SK-N-SH (cell line): ENCODE results near the gene DGKD. TPM values are rescaled to one million over a fixed set of nuclear protein-coding genes. Genes with fewer than 3 reads are reported as not detected.

Experiments used
- CTCF ChIA-PET: fragments of 300-600, 350-600 bp; formaldehyde crosslinking; extraction: SDS; loops from one replicate; lab custom pipeline; 2021; lab: Yijun Ruan, JAX
- POLR2A ChIA-PET: fragments of 350-600 bp; sonication (Branson Sonifier 250); formaldehyde crosslinking; extraction: SDS; loops from one replicate; lab custom pipeline; 2020; ENCODE audit warnings: antibody characterized with exemption, inconsistent platforms; lab: Yijun Ruan, JAX
- DNase-seq: peaks from one replicate; pipeline ENCODE4 v3.0.0; 2012
- H2AFZ ChIP-seq: fragments of 200-600 bp; sonication (generic); 2 replicates; pipeline ENCODE4 v1.8.1; 2016; ENCODE audit warnings: antibody characterized with exemption, mild to moderate bottlenecking, low read depth
- H3F3A ChIP-seq: fragments of 200-600 bp; sonication (generic); replicated peaks from 2 replicates; pipeline ENCODE3; 2016; ENCODE audit warnings: antibody characterized with exemption, mild to moderate bottlenecking; ENCODE audit not compliant: insufficient read depth
- H3K27ac ChIP-seq, 2 experiments: fragments of 200-500 bp in 1 of 2; fragments of 200-600 bp in 1 of 2; sonication (Bioruptor generic) in 1 of 2; sonication (generic), shearing (Covaris generic) in 1 of 2; 2 replicates each; pipeline versions ENCODE4 v1.5.1 to v1.6.1; 2014 to 2016; ENCODE audit warnings: low read depth in 2 of 2, inconsistent platforms in 1 of 2, low read length in 1 of 2, mild to moderate bottlenecking in 1 of 2, mixed read lengths in 1 of 2
- H3K27me3 ChIP-seq: fragments of 200-600 bp; sonication (generic), shearing (Covaris generic); 2 replicates; pipeline ENCODE4 v1.6.1; 2016; ENCODE audit warnings: mixed run types; ENCODE audit not compliant: insufficient read depth
- H3K36me3 ChIP-seq, 2 experiments: fragments of 200-500 bp in 1 of 2; fragments of 200-600 bp in 1 of 2; sonication (Bioruptor generic) in 1 of 2; sonication (generic) in 1 of 2; replicated peaks in 1 of 2; 2 replicates each; pipeline versions ENCODE3 to v1.5.1; 2014 to 2016; ENCODE audit warnings: low read length in 1 of 2, mild to moderate bottlenecking in 1 of 2; ENCODE audit not compliant: insufficient read depth in 2 of 2, control insufficient read depth in 1 of 2
- H3K4me1 ChIP-seq, 2 experiments: fragments of 200-500 bp in 1 of 2; fragments of 200-600 bp in 1 of 2; sonication (Bioruptor generic) in 1 of 2; sonication (generic), shearing (Covaris generic) in 1 of 2; 2 replicates each; pipeline versions ENCODE4 v1.5.1 to v1.6.1; 2014 to 2016; ENCODE audit warnings: low read depth in 1 of 2, low read length in 1 of 2, mixed run types in 1 of 2; ENCODE audit not compliant: insufficient read depth in 2 of 2, control insufficient read depth in 1 of 2
- H3K4me2 ChIP-seq: fragments of 200-600 bp; sonication (generic), shearing (Covaris generic); 2 replicates; pipeline ENCODE4 v1.6.1; 2017; ENCODE audit warnings: mixed run types
- H3K4me3 ChIP-seq, 2 experiments: fragments of 200-500 bp in 1 of 2; fragments of 200-600 bp in 1 of 2; sonication (Bioruptor generic) in 1 of 2; sonication (generic), shearing (Covaris generic) in 1 of 2; 2 replicates each; pipeline versions ENCODE4 v1.5.1 to v1.8.1; 2014 to 2016; ENCODE audit warnings: low read depth in 2 of 2, inconsistent platforms in 1 of 2, low read length in 1 of 2, mild to moderate bottlenecking in 1 of 2, mixed read lengths in 1 of 2, moderate library complexity in 1 of 2
- H3K79me2 ChIP-seq: fragments of 200-600 bp; sonication (generic); 2 replicates; pipeline ENCODE4 v1.8.1; 2017; ENCODE audit warnings: mild to moderate bottlenecking; ENCODE audit not compliant: insufficient read depth
- H3K9ac ChIP-seq: fragments of 200-600 bp; sonication (generic); 2 replicates; pipeline ENCODE4 v1.6.1; 2017; ENCODE audit warnings: mixed run types
- H3K9me2 ChIP-seq: fragments of 200-600 bp; sonication (generic); 2 replicates; pipeline ENCODE4 v1.6.1; 2017; ENCODE audit warnings: mixed run types
- H3K9me3 ChIP-seq: fragments of 200-600 bp; sonication (generic); 2 replicates; pipeline ENCODE4 v1.6.1; 2017; ENCODE audit warnings: mixed run types, mild to moderate bottlenecking, moderate library complexity
- H4K20me1 ChIP-seq: fragments of 200-600 bp; sonication (generic); 2 replicates; pipeline ENCODE4 v1.6.1; 2017; ENCODE audit warnings: mild to moderate bottlenecking, mixed run types; ENCODE audit not compliant: insufficient read depth
- CHD2 ChIP-seq: fragments of 150-350 bp; IDR thresholded peaks from 2 replicates; pipeline ENCODE4 v1.6.1; 2018; ENCODE audit warnings: low read length; ENCODE audit not compliant: partially characterized antibody
- EP300 ChIP-seq, 2 experiments: IDR thresholded peaks; 2 replicates each; pipeline versions ENCODE4 v1.4.0 to v1.6.1; 2012; ENCODE audit warnings: borderline replicate concordance in 1 of 2, low read depth in 1 of 2, low read length in 1 of 2
- EZH2phosphoT487 ChIP-seq: fragments of 200-600 bp; sonication (generic); IDR thresholded peaks from 2 replicates; pipeline ENCODE4 v1.6.1; 2017; ENCODE audit warnings: low read depth, mixed run types, mild to moderate bottlenecking, antibody characterized with exemption, moderate library complexity, borderline replicate concordance
- FOSL2 ChIP-seq: IDR thresholded peaks from 2 replicates; pipeline ENCODE4 v1.4.0; 2012; ENCODE audit warnings: low read depth, mild to moderate bottlenecking, moderate library complexity, borderline replicate concordance
- FOXJ3 ChIP-seq: sonication (generic); formaldehyde crosslinking; IDR thresholded peaks from 2 replicates; pipeline ENCODE4 v1.5.1; 2020; ENCODE audit warnings: mild to moderate bottlenecking, missing genetic modification reagents
- FOXM1 ChIP-seq: IDR thresholded peaks from 2 replicates; pipeline ENCODE4 v1.4.0; 2012; ENCODE audit warnings: low read depth, mild to moderate bottlenecking
- GATA2 ChIP-seq: sonication (generic); formaldehyde crosslinking; IDR thresholded peaks from 2 replicates; pipeline ENCODE4 v1.5.0; 2020; ENCODE audit warnings: mild to moderate bottlenecking, missing genetic modification reagents
- MAX ChIP-seq: IDR thresholded peaks from 2 replicates; pipeline ENCODE4 v1.4.0; 2012; ENCODE audit warnings: low read depth
- MXI1 ChIP-seq: IDR thresholded peaks from 2 replicates; pipeline ENCODE4 v1.6.1; 2012; ENCODE audit warnings: mild to moderate bottlenecking, low read depth, low read length, improper control_type of control experiment
- NFIC ChIP-seq: IDR thresholded peaks from 2 replicates; pipeline ENCODE4 v1.4.0; 2012; ENCODE audit warnings: borderline replicate concordance
- POLR2AphosphoS5 ChIP-seq: IDR thresholded peaks from 2 replicates; pipeline ENCODE4 v1.6.1; 2012; ENCODE audit warnings: low read depth, low read length
- REST ChIP-seq: IDR thresholded peaks from 2 replicates; pipeline ENCODE4 v1.6.1; 2012; ENCODE audit warnings: mild to moderate bottlenecking, low read depth, low read length, moderate library complexity
- RFX5 ChIP-seq: IDR thresholded peaks from 2 replicates; pipeline ENCODE4 v1.6.1; 2012; ENCODE audit warnings: mild to moderate bottlenecking, improper control_type of control experiment, low read length
- SIN3A ChIP-seq: IDR thresholded peaks from 2 replicates; pipeline ENCODE4 v1.6.1; 2012; ENCODE audit warnings: low read depth, mild to moderate bottlenecking, low read length, moderate library complexity, borderline replicate concordance
- SMC3 ChIP-seq: IDR thresholded peaks from 2 replicates; pipeline ENCODE4 v1.6.1; 2012; ENCODE audit warnings: low read depth, low read length, improper control_type of control experiment
- TCF12 ChIP-seq: IDR thresholded peaks from 2 replicates; pipeline ENCODE4 v1.4.0; 2012
- USF1 ChIP-seq: IDR thresholded peaks from 2 replicates; pipeline ENCODE4 v1.4.0; 2012; ENCODE audit warnings: low read depth, borderline replicate concordance
- USF2 ChIP-seq: fragments of 150-350 bp; IDR thresholded peaks from 2 replicates; pipeline ENCODE4 v1.6.1; 2017; ENCODE audit warnings: antibody characterized with exemption, low read length, low read depth, borderline replicate concordance
- YY1 ChIP-seq: IDR thresholded peaks from 2 replicates; pipeline ENCODE4 v1.4.0; 2012; ENCODE audit warnings: low read depth, mild to moderate bottlenecking
- WGBS: methylation state at CpG from one replicate; pipeline ENCODE4 v1.1.6; 2017; ENCODE audit warnings: low lambda C conversion rate; 5-methylcytosine and 5-hydroxymethylcytosine counted together
- polyA plus RNA-seq, 3 experiments: library from polyadenylated mRNA; depleted of rRNA; stranded (reverse); fragments of >200 nt; gene quantifications; 2 replicates each; pipeline ENCODE4 v1.2.3, GENCODE V29; 2012

DGKD gene
- polyA plus RNA-seq, 1 of the 3 experiments (the other 2 are of a cell fraction): 21.7 TPM

GRCh38 chr2:233457356-233457755 is 103.1 kb downstream of the DGKD start:
- 99% methylated on average over 5 of the region's 5 CpGs for WGBS

GRCh38 chr2:233458031-233458610 is 103.8 kb downstream of the DGKD start:
- Histone ChIP-seq H3K36me3 (peaks cover 0 to 59% of the 10 kb centered on the region in 2 experiments), H3K79me2 (no peaks in the 10 kb centered on the region)
- CTCF ChIA-PET: interaction anchor here (3.7 kb wide), 1 partner anchor 14 kb away, joined by 23 read pairs; no protein-coding TSS in a partner anchor

More at GRCh38 chr2:233457356-233457755, 103.1 kb downstream of the DGKD start:
- Histone ChIP-seq H2AFZ (no peak overlapping the region), H3K27ac (no peak overlapping the region), H3K36me3 (peaks cover 0 to 54% of the 10 kb centered on the region in 2 experiments), H3K9me3 (no peaks in the 10 kb centered on the region), H3K79me2 (no peaks in the 10 kb centered on the region), H3K9me2 (no peaks in the 10 kb centered on the region), H3K4me2 (no peak overlapping the region), H3K27me3 (no peaks in the 10 kb centered on the region), H4K20me1 (no peaks in the 10 kb centered on the region), H3K9ac (no peak overlapping the region), H3K4me3 (no peak overlapping the region), H3K4me1 (no peaks in the 10 kb centered on the region), H3F3A (no peaks in the 10 kb centered on the region)
- ChIA-PET CTCF (interaction anchor here (3.7 kb wide), 1 partner anchor 13 kb away, joined by 23 read pairs; no protein-coding TSS in a partner anchor), POLR2A (no interaction called here)
- no peak for DNase-seq
- TF ChIP-seq EZH2phosphoT487 (no peak), EP300 (IDR thresholded peaks at IDR 0.05; ENCODE audit: borderline replicate concordance in 1 of 2, low read depth in 1 of 2, low read length in 1 of 2) (no peak), TCF12 (no peak), FOSL2 (no peak), POLR2AphosphoS5 (no peak), FOXM1 (no peak), YY1 (no peak), NFIC (no peak), RFX5 (no peak)

More at GRCh38 chr2:233458031-233458610, 103.8 kb downstream of the DGKD start:
- WGBS: 93% methylated on average over 6 of the region's 20 CpGs
- no peaks in the 10 kb centered on the region for H3K4me1 ChIP-seq
- no peak overlapping the region for H3K4me2 ChIP-seq
- H3K9me2 ChIP-seq: no peaks in the 10 kb centered on the region
- no peak for DNase-seq
- H4K20me1 ChIP-seq: no peaks in the 10 kb centered on the region
- no peak overlapping the region for H3K9ac ChIP-seq
- H3K27ac ChIP-seq: no peak overlapping the region
- no peaks in the 10 kb centered on the region for H3F3A ChIP-seq
- TF ChIP-seq REST (no peak), MAX (no peak), SIN3A (no peak), GATA2 (CRISPR knock-in tag) (no peak), USF2 (no peak), YY1 (no peak), FOSL2 (no peak), RFX5 (no peak), MXI1 (no peak), FOXJ3 (CRISPR knock-in tag) (no peak), POLR2AphosphoS5 (no peak), TCF12 (no peak), SMC3 (no peak), USF1 (no peak), NFIC (no peak), CHD2 (no peak)
- no peaks in the 10 kb centered on the region for H3K27me3 ChIP-seq
- H2AFZ ChIP-seq: no peak overlapping the region
- no peak overlapping the region for H3K4me3 ChIP-seq
- no peaks in the 10 kb centered on the region for H3K9me3 ChIP-seq
- POLR2A ChIA-PET: no interaction called here
